HG02798 (cell line): ENCODE results near the gene DNAI4.
A peak's percentile ranks its signal among the peaks of the same experiment; 100 is the strongest.
"Not testable (repeated sequence)": the region's sequence is repeated elsewhere in the genome, so short reads cannot be mapped to it uniquely, and the experiment has no call there.

Experiments
- ATAC-seq: cut with Tn5 transposase; IDR thresholded peaks from one replicate; pipeline ENCODE4 v1.9.1; 2021; ENCODE audit warnings: mild to moderate bottlenecking; ENCODE audit not compliant: unreplicated experiment, poor library complexity

The DNAI4 gene

GRCh38 chr1:66929999-66930822, 5.6 kb upstream of the DNAI4 start:
- peak; percentile 80 for ATAC-seq

- no peak for ATAC-seq
Observed at GRCh38 chr1:66929691-66929998, 5.0 kb upstream of the DNAI4 start.

DNA sequence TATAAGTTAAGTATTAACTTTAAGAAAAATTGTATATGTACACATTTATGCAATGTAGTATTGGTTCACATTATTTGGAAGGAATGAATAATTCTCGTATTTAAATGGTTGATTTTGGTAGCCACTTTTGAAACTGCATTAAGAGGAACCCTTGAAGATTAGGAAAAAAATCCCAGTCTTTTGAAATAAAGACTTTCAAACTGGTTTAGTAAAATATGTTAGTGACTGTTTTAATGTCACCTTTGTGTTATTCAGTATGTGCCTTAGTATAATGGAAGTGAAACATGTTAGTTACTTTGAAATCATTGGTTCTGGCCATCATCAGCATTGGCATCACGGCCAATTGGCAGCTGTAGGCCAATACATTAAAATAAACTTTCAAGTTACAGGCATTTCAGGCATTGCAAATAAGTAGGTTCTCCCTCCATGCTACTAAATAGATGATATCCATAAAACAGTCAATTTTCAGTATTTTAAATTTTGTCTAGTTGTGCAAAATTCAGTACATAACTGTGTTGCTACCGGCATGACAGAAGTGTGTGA, 4.6 kb upstream of the DNAI4 start:
- no peak for ATAC-seq

DNA sequence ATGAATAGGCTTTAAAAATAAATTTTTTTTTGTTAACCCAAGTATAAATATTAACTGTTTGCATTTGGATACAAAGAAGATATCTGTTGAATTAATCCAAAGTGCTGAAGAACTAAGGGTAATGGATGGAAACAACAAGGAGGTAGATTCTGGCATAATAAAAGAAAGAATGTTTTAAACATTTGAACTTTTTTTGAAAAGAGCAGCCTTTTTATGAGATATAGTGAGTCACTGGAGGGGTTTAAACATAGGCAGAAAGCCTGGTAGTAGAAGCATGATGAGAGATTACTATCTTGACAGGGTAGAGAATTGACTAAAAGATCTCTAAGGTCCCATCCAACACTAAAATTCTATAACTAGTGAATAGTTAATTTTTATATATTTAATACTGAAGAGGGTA, 2.9 kb upstream of the DNAI4 start:
- no peak for ATAC-seq

DNA sequence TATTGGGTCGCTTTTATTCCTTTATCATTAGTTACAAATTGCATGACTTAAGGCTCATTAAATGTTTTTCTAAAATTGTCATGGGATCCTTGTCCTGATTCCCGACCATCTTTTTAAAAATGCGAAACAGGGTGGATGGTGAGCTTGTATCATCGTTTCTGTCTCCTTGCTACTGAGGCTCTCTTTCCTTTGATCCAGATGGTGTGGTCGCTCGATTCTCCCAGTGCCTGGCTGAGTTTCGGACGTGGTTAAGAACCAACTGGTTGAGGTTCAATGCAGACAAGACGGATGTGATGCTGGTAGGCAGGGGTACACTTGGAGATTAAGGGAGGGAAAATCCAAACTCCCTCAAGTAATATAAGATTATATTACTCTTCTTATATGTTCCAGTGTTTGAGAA, 1.3 kb upstream of the DNAI4 start:
- no peak for ATAC-seq

GRCh38 chr1:66925558-66925910, 878 bp upstream of the DNAI4 start:
- no peak for ATAC-seq

- ATAC-seq = no peak
Observed at GRCh38 chr1:66920543-66920942, 4.1 kb downstream of the DNAI4 start.

- no peak for ATAC-seq
Observed at GRCh38 chr1:66919828-66920227, 4.8 kb downstream of the DNAI4 start.

- ATAC-seq = no peak
Observed at GRCh38 chr1:66919063-66919462, 5.6 kb downstream of the DNAI4 start.

- no peak for ATAC-seq
Observed at GRCh38 chr1:66917476-66917875, 7.2 kb downstream of the DNAI4 start.

DNA sequence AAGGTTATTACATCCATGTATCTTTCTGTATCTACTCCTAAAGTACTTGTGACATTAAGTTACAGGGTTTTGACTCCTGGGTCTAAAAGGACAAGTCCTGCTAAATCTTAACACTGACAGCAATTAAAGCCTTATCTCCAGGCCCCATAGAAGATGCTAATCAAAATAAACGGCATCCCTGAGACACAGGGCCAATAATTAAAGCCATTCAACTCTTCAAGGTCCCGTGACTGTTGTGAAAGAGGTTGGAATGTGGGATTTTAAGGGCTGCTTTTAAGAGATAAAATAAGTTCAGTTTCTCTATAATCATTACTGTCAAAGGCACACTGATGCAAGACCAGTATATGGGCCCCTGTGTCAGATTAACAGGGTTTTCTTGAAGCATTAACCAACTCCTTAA, 8.3 kb downstream of the DNAI4 start:
- ATAC-seq = no peak

GRCh38 chr1:66915203-66915602, 9.5 kb downstream of the DNAI4 start:
- not testable (repeated sequence) for ATAC-seq

- no peak for ATAC-seq
Observed at GRCh38 chr1:66893712-66894111, 30.9 kb downstream of the DNAI4 start.

- no peak for ATAC-seq
Observed at GRCh38 chr1:66890621-66891020, 34.0 kb downstream of the DNAI4 start.

GRCh38 chr1:66889030-66889429, 35.6 kb downstream of the DNAI4 start:
- ATAC-seq = no peak

DNA sequence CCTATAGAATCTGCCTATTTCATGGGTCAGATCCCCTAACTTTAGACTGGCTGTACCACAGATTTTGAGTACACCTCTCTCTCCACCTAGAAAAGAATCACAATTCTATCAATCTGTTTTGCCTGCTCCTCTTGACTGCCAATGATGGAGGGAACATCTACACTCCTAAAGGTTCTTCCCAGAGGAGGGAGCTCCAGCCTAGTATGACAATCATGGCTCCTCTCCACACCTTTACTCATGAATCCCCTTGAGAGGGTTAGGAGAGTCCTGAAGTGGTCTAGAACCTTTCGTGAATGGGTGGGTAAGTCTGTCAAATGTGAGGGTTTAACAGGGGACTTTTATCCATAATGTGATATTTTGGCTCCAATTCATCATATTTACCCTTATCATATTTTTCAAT, 48.0 kb downstream of the DNAI4 start:
- no peak for ATAC-seq

DNA sequence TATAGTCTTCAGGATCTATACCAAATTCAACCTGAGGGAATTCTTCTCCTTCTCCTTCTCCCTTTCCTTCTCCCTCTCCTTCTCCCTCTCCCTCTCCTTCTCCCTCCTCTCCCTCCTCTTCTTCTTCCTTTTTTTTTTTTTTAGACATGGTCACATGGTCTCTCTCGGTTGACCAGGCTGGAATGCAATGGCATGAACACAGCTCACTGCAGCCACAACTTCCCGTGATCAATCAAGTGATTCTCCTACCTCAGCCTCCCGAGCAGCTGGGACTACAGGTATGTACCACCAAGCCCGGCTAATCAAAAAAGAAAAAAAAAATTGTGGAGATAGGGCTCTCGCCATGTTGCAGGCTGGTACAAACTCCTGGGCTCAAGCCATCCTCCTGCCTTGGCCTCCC, 51.5 kb downstream of the DNAI4 start:
- no peak for ATAC-seq

GRCh38 chr1:66872024-66872423, 52.6 kb downstream of the DNAI4 start:
- not testable (repeated sequence) for ATAC-seq

DNA sequence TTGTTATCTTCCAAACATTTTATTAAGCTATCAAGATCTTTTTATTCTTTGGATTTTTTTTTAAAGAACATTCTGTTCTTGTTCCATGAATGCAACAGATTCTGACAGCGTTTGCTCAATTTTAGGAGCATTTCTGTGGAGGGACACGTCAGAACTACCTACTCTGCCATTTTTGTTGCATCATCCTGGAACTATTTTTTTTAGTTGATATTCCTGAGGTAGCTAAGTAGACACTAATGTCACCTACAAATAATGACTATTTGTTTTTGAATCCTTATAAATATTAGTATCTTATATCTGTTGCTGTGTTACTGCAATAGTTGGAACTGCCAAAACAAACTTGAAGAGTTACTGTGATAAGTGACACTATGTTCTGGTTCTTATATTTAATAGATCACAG, 57.2 kb downstream of the DNAI4 start:
- ATAC-seq = no peak

GRCh38 chr1:66860529-66860928, 64.1 kb downstream of the DNAI4 start:
- ATAC-seq = no peak

GRCh38 chr1:66853379-66853778, 71.3 kb downstream of the DNAI4 start:
- no peak for ATAC-seq

- no peak for ATAC-seq
Observed at GRCh38 chr1:66852870-66853269, 71.8 kb downstream of the DNAI4 start.
